Activated T-cell treated with anti-CD3 and anti-CD28 coated beads, Interleukin-2, amount 50 U/mL, for 72 hours (primary cell): Measurements from ENCODE around the gene TRPV5. TPM values are rescaled to one million over a fixed set of nuclear protein-coding genes. Genes with fewer than 3 reads are reported as not detected.
A peak's percentile ranks its signal among the peaks of the same experiment; 100 is the strongest.

Experiments
- ATAC-seq, 2 donors: fragments of 150-1000 bp; cut with Tn5 transposase; replicated peaks in 1 of 2; 2 replicates each; pipeline ENCODE4 v1.10.0; 2021; ENCODE audit warnings: moderate library complexity in 2 of 2, mild to moderate bottlenecking in 1 of 2
- DNase-seq, 2 donors: peaks; one replicate each; pipeline ENCODE4 v3.0.0; 2021 to 2022; ENCODE audit warnings: mixed read lengths in 1 of 2
- H3K27ac Mint-ChIP-seq: one replicate; pipeline ENCODE4 v1.8.0; 2022; ENCODE audit warnings: mild to moderate bottlenecking, moderate library complexity, mixed read lengths
- H3K27me3 Mint-ChIP-seq: one replicate; pipeline ENCODE4 v1.8.0; 2022; ENCODE audit warnings: low read depth, mixed read lengths
- H3K36me3 Mint-ChIP-seq, 2 donors: one replicate each; pipeline ENCODE4 v1.8.0; 2022; ENCODE audit warnings: mixed read lengths in 2 of 2, mild to moderate bottlenecking in 1 of 2; ENCODE audit not compliant: insufficient read depth in 2 of 2
- H3K4me1 Mint-ChIP-seq: one replicate; pipeline ENCODE4 v1.8.0; 2022; ENCODE audit warnings: low read depth, mixed read lengths
- H3K4me3 Mint-ChIP-seq, 2 donors: one replicate each; pipeline ENCODE4 v1.8.0; 2022; ENCODE audit warnings: mild to moderate bottlenecking in 2 of 2, mixed read lengths in 2 of 2, moderate library complexity in 2 of 2
- H3K9me3 Mint-ChIP-seq, 2 donors: one replicate each; pipeline ENCODE4 v1.8.0; 2022; ENCODE audit warnings: mixed read lengths in 2 of 2
- total RNA-seq, 2 donors: library from RNA; stranded (reverse); gene quantifications; one replicate each; pipeline ENCODE4 v1.2.3, GENCODE V29; 2022

The TRPV5 gene
- total RNA-seq, 2 donors from 2014 or later: 0.09 TPM; not detected in 1

DNA sequence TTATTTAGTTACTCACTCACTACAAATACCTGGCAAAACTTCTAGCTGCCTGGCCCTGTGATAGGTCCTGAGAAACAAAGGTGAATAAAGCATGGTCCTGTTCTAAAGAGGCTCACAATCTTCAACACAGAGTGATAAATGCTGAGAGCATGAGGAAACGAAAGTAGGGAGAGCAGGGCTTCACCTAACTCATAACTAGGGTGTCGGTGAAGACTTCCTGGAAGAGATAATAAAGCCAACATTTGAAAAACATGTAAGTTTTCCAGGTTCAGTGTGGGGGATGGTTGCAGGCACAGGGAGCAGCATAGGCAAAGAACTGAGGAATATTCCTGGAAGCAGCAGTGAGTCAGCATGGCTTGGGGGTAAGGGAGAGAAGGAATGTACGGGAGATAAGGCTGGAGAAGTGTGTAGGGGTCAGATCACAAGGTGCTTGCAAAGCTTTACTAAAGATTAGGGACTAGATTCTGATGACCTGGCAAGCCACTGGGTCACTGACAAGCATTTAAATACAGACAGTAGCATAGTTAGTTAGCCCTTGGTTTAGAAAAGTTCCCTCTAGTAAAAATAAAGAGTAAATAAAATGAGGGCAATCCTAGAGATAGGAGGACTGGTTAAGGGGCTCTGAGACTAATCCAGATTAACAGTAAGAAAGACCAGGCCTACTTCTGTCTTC lies 23.5 kb upstream of the TRPV5 start:
- peaks cover 13 to 17% of the 10 kb centered on the region in 2 donors for H3K9me3 Mint-ChIP-seq
- peaks cover 15% of the 10 kb centered on the region for H3K27me3 Mint-ChIP-seq
- no peak overlapping the region for H3K27ac Mint-ChIP-seq
- ATAC-seq: no peak
- peaks cover 2 to 10% of the 10 kb centered on the region in 2 donors for H3K36me3 Mint-ChIP-seq
- no peak for DNase-seq
- H3K4me3 Mint-ChIP-seq: no peak overlapping the region
- no peaks in the 10 kb centered on the region for H3K4me1 Mint-ChIP-seq

GRCh38 chr7:142954680-142955268 lies 21.2 kb upstream of the TRPV5 start:
- Mint-ChIP-seq H3K36me3 (peaks cover 2 to 10% of the 10 kb centered on the region in 2 donors), H3K27ac (no peak overlapping the region), H3K27me3 (peaks cover 14% of the 10 kb centered on the region), H3K9me3 (peaks cover 13 to 17% of the 10 kb centered on the region in 2 donors), H3K4me3 (no peak overlapping the region), H3K4me1 (no peaks in the 10 kb centered on the region)
- ATAC-seq (no peak), DNase-seq (no peak)

GRCh38 chr7:142950235-142950634 lies 16.7 kb upstream of the TRPV5 start:
- no peak overlapping the region for H3K4me3 Mint-ChIP-seq
- H3K4me1 Mint-ChIP-seq: no peaks in the 10 kb centered on the region
- no peak overlapping the region for H3K27ac Mint-ChIP-seq
- no peak for DNase-seq
- H3K27me3 Mint-ChIP-seq: peaks cover 7% of the 10 kb centered on the region
- peaks cover 5 to 10% of the 10 kb centered on the region in 2 donors for H3K9me3 Mint-ChIP-seq
- H3K36me3 Mint-ChIP-seq: no peaks in the 10 kb centered on the region
- no peak for ATAC-seq

GRCh38 chr7:142948603-142949002 lies 15.1 kb upstream of the TRPV5 start:
- Mint-ChIP-seq H3K27me3 (peaks cover 7% of the 10 kb centered on the region), H3K4me3 (no peak overlapping the region), H3K4me1 (no peaks in the 10 kb centered on the region), H3K27ac (no peak overlapping the region), H3K36me3 (no peaks in the 10 kb centered on the region), H3K9me3 (peaks cover under 1 to 1% of the 10 kb centered on the region in 2 donors)
- no peak for ATAC-seq
- DNase-seq: no peak

- no peak for ATAC-seq
- Mint-ChIP-seq H3K4me3 (no peak overlapping the region), H3K9me3 (no peaks in the 10 kb centered on the region), H3K27me3 (peaks cover under 1% of the 10 kb centered on the region), H3K4me1 (no peaks in the 10 kb centered on the region), H3K27ac (no peak overlapping the region), H3K36me3 (no peaks in the 10 kb centered on the region)
- no peak for DNase-seq
These were observed 11.5 kb upstream of the TRPV5 start for GRCh38 chr7:142945001-142945400.

DNA sequence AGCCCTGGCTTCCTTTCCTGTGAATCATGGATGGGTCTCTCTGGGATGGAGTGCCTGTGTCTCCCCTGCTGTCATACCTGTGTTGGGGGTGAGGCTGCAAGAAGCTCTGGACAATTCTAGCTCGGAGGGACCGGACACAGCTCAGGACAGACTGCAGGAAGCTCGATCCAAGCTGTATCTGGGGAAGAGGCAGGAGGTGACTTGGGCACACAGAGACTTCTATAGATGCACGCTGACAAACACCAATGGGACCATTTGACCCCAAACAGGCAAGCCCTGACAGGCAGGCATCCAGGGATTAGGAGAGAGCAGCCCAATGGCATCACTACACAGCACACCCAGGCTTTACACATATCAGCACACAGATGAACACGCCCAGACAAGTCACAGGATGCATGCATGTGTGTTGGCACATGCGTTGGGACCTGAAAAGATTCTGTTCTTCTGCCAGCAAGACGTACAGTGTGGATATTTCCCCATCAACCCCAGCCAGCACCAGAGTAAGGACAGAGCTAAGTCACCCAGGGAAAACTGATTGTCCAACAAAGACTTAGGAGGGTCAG lies 10.2 kb upstream of the TRPV5 start:
- H3K9me3 Mint-ChIP-seq: no peaks in the 10 kb centered on the region
- no peaks in the 10 kb centered on the region for H3K36me3 Mint-ChIP-seq
- no peak for DNase-seq
- no peak overlapping the region for H3K4me3 Mint-ChIP-seq
- no peak overlapping the region for H3K27ac Mint-ChIP-seq
- no peaks in the 10 kb centered on the region for H3K4me1 Mint-ChIP-seq
- ATAC-seq: no peak
- no peaks in the 10 kb centered on the region for H3K27me3 Mint-ChIP-seq

DNA sequence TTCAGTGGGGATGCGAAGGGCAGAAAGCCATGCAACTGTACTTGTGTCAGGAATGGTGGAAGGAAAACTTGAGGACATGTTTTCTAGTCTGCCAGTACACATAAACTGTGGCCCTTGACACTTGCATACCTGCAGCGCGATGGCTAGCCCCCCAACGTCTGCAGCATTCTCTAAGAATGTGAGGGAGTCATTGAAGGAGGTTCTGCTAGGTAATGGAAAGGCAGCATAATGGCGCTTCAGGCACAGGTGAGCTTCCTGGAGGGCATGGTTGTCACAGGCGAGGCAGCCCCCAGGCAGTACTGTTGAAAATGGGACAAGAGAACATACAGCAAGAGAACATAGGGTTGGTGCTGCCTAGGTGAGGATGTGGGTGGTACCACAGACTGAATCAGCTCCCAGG lies 9.2 kb upstream of the TRPV5 start:
- no peak overlapping the region for H3K4me3 Mint-ChIP-seq
- no peaks in the 10 kb centered on the region for H3K27me3 Mint-ChIP-seq
- no peak for ATAC-seq
- no peaks in the 10 kb centered on the region for H3K9me3 Mint-ChIP-seq
- no peaks in the 10 kb centered on the region for H3K36me3 Mint-ChIP-seq
- no peak for DNase-seq
- H3K4me1 Mint-ChIP-seq: no peaks in the 10 kb centered on the region
- H3K27ac Mint-ChIP-seq: no peak overlapping the region

GRCh38 chr7:142941541-142941940 lies 8.0 kb upstream of the TRPV5 start:
- no peak overlapping the region for H3K4me3 Mint-ChIP-seq
- no peaks in the 10 kb centered on the region for H3K36me3 Mint-ChIP-seq
- no peak overlapping the region for H3K27ac Mint-ChIP-seq
- no peaks in the 10 kb centered on the region for H3K27me3 Mint-ChIP-seq
- no peaks in the 10 kb centered on the region for H3K4me1 Mint-ChIP-seq
- ATAC-seq: no peak
- no peak for DNase-seq
- H3K9me3 Mint-ChIP-seq: no peaks in the 10 kb centered on the region

- Mint-ChIP-seq H3K27ac (no peak overlapping the region), H3K9me3 (no peaks in the 10 kb centered on the region), H3K36me3 (no peaks in the 10 kb centered on the region), H3K27me3 (no peaks in the 10 kb centered on the region), H3K4me1 (no peaks in the 10 kb centered on the region), H3K4me3 (no peak overlapping the region)
- DNase-seq: no peak
- ATAC-seq: no peak
These were observed 7.5 kb upstream of the TRPV5 start for GRCh38 chr7:142940966-142941535.

- Mint-ChIP-seq H3K36me3 (no peaks in the 10 kb centered on the region), H3K4me1 (no peaks in the 10 kb centered on the region), H3K27ac (no peak within 1 kb of the TSS), H3K4me3 (no peak within 1 kb of the TSS), H3K27me3 (peaks cover 5% of the 10 kb centered on the region), H3K9me3 (no peaks in the 10 kb centered on the region)
- ATAC-seq: peak; percentile 32 to 40
- DNase-seq: peak in 1 of 2 donors; percentile 7
These were observed 5.8 kb upstream of the TRPV5 start, which contains the start of gene LLCFC1 for GRCh38 chr7:142939226-142939910. TSS of gene LLCFC1 (plus strand) at chr7:142939484. CDS start at chr7:142939622, 138 bp downstream.

- no peak for ATAC-seq
- no peak overlapping the region for H3K27ac Mint-ChIP-seq
- H3K36me3 Mint-ChIP-seq: no peaks in the 10 kb centered on the region
- H3K4me1 Mint-ChIP-seq: no peaks in the 10 kb centered on the region
- H3K9me3 Mint-ChIP-seq: no peaks in the 10 kb centered on the region
- H3K4me3 Mint-ChIP-seq: no peak overlapping the region
- peaks cover 5% of the 10 kb centered on the region for H3K27me3 Mint-ChIP-seq
- DNase-seq: no peak
These were observed 5.1 kb upstream of the TRPV5 start for GRCh38 chr7:142938611-142939010.

DNA sequence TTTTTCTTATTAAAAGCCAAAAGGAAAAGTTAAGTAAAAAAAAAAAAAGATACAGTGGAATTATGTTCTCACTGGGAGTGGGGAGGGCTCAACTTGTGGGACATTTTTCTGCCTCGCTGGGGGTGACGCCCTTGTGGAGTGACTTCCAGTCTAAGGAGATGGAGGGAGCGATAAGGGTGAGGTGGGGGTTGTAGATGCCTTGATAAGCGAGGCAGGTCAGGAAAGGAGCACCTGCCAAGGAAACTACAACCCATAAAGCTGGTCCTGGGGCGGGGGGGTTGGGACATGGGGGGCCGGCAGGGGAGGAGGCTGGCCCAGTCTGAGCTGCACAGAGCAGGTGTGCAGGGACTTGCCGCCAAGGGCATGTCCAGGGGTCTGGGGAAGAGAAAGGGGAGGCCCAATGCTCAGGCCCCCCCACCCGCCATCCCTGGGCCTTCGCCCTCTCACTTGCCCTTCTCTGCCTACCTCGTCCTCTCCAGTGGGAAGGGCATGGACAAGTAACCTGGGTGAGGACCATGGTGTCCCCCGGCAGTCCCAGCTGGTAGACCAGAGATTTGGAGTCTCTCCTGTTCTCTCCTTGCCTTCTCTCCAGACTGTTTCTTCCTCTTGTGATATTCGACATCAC lies 2.5 kb upstream of the TRPV5 start:
- H3K4me1 Mint-ChIP-seq: no peaks in the 10 kb centered on the region
- no peaks in the 10 kb centered on the region for H3K36me3 Mint-ChIP-seq
- H3K27ac Mint-ChIP-seq: no peak overlapping the region
- no peak overlapping the region for H3K4me3 Mint-ChIP-seq
- peaks cover 5% of the 10 kb centered on the region for H3K27me3 Mint-ChIP-seq
- DNase-seq (no peak), ATAC-seq (no peak)
- H3K9me3 Mint-ChIP-seq: no peaks in the 10 kb centered on the region

- Mint-ChIP-seq H3K27me3 (peaks cover 5% of the 10 kb centered on the region), H3K4me3 (no peak overlapping the region), H3K36me3 (no peaks in the 10 kb centered on the region), H3K9me3 (no peaks in the 10 kb centered on the region), H3K4me1 (no peaks in the 10 kb centered on the region), H3K27ac (no peak overlapping the region)
- no peak for ATAC-seq
- DNase-seq: no peak
These were observed 510 bp upstream of the TRPV5 start for GRCh38 chr7:142934056-142934455.
